H1 (cell line): Measurements from ENCODE around the gene HLA-C. TPM values are rescaled to one million over a fixed set of nuclear protein-coding genes. Genes with fewer than 3 reads are reported as not detected.

Source experiments
- CTCF ChIA-PET: fragments of 300-600 bp; sonication (Branson Sonifier 250); formaldehyde crosslinking; loops from one replicate; lab custom pipeline; 2021; ENCODE audit not compliant: partially characterized antibody; lab: Charles Lee
- POLR2A ChIA-PET: fragments of 300-600 bp; sonication (Branson Sonifier 250); formaldehyde crosslinking; loops from one replicate; lab custom pipeline; 2021; ENCODE audit warnings: inconsistent platforms; ENCODE audit not compliant: partially characterized antibody; lab: Charles Lee
- DNase-seq, 2 experiments: peaks; one replicate each; pipeline versions ENCODE4 v3.0.0 to v3.0.0-alpha.2; 2010 to 2022; ENCODE audit warnings: low spot score in 2 of 2, low read depth in 1 of 2, mixed read lengths in 1 of 2
- FAIRE-seq: peaks from 2 replicates; lab custom pipeline; 2011; peaks lifted over from hg19 to GRCh38; lab: Jason Lieb, UNC
- H2AFZ ChIP-seq: 2 replicates; pipeline ENCODE4 v1.8.1; 2012; ENCODE audit warnings: low read length, inconsistent platforms
- H2AK5ac ChIP-seq: 2 replicates; pipeline ENCODE4 v1.6.1; 2013; ENCODE audit warnings: low read depth, low read length
- H2BK120ac ChIP-seq: replicated peaks from 2 replicates; pipeline ENCODE3; 2013; ENCODE audit warnings: low read depth, low read length, inconsistent platforms
- H2BK12ac ChIP-seq: 2 replicates; pipeline ENCODE4 v1.6.1; 2013; ENCODE audit warnings: low read depth, low read length
- H2BK15ac ChIP-seq: 2 replicates; pipeline ENCODE4 v1.6.1; 2013; ENCODE audit warnings: low read length
- H2BK20ac ChIP-seq: 2 replicates; pipeline ENCODE4 v1.6.1; 2013; ENCODE audit warnings: low read length
- H2BK5ac ChIP-seq: 2 replicates; pipeline ENCODE4 v1.6.1; 2013; ENCODE audit warnings: low read depth, low read length
- H3K14ac ChIP-seq: 2 replicates; pipeline ENCODE4 v1.6.1; 2013; ENCODE audit warnings: inconsistent platforms; ENCODE audit not compliant: insufficient read length
- H3K18ac ChIP-seq: 2 replicates; pipeline ENCODE4 v1.6.1; 2013; ENCODE audit warnings: low read length; ENCODE audit errors: extremely low read depth
- H3K23ac ChIP-seq: 2 replicates; pipeline ENCODE4 v1.6.1; 2013; ENCODE audit warnings: inconsistent platforms; ENCODE audit not compliant: insufficient read length
- H3K23me2 ChIP-seq: 2 replicates; pipeline ENCODE4 v1.6.1; 2013; ENCODE audit warnings: low read depth, low read length
- H3K27ac ChIP-seq: 2 replicates; pipeline ENCODE4 v1.6.1; 2011; ENCODE audit warnings: low read depth, low read length, inconsistent platforms
- H3K27me3 ChIP-seq, 4 experiments: replicated peaks in 1 of 4; 1 replicate in 1 of 4; 2 replicates in 3 of 4; pipeline versions ENCODE4 v1.6.1 to v1.8.1; 2011 to 2013; ENCODE audit warnings: low read length in 3 of 4, mild to moderate bottlenecking in 3 of 4, inconsistent platforms in 2 of 4, mixed read lengths in 2 of 4, moderate library complexity in 1 of 4; ENCODE audit not compliant: control insufficient read depth in 3 of 4, insufficient read depth in 3 of 4; ENCODE audit errors: extremely low read depth in 1 of 4
- H3K36me3 ChIP-seq, 4 experiments: 2 replicates each; pipeline versions ENCODE4 v1.6.1 to v1.8.1; 2011 to 2013; ENCODE audit warnings: mild to moderate bottlenecking in 4 of 4, low read length in 3 of 4, moderate library complexity in 2 of 4, control low read depth in 1 of 4, inconsistent platforms in 1 of 4; ENCODE audit not compliant: insufficient read depth in 4 of 4, control insufficient read depth in 2 of 4
- H3K4ac ChIP-seq: replicated peaks from 2 replicates; pipeline ENCODE3; 2013; ENCODE audit warnings: low read length, low read depth, mixed read lengths, inconsistent platforms; ENCODE audit not compliant: insufficient read length
- H3K4me1 ChIP-seq, 4 experiments: replicated peaks in 1 of 4; 1 replicate in 1 of 4; 2 replicates in 3 of 4; pipeline versions ENCODE4 v1.6.1 to v1.8.1; 2011 to 2013; ENCODE audit warnings: low read length in 3 of 4, inconsistent platforms in 2 of 4, mixed read lengths in 1 of 4; ENCODE audit not compliant: insufficient read depth in 4 of 4, control insufficient read depth in 3 of 4
- H3K4me2 ChIP-seq, 2 experiments: 2 replicates each; pipeline versions ENCODE4 v1.6.1 to v1.8.1; 2011 to 2013; ENCODE audit warnings: low read depth in 2 of 2, low read length in 2 of 2, control low read depth in 1 of 2, inconsistent platforms in 1 of 2, mild to moderate bottlenecking in 1 of 2; ENCODE audit not compliant: insufficient read depth in 1 of 2
- H3K4me3 ChIP-seq, 4 experiments: fragments of 200-600, 300-600 bp in 1 of 4; sonication (generic), shearing (Covaris generic), sonication (Bioruptor Twin) in 1 of 4; 2 replicates each; pipeline versions ENCODE4 v1.5.1 to v1.8.1; 2011 to 2016; ENCODE audit warnings: low read length in 4 of 4, low read depth in 3 of 4, control low read depth in 2 of 4, inconsistent platforms in 2 of 4, mild to moderate bottlenecking in 2 of 4, mixed read lengths in 1 of 4, moderate library complexity in 1 of 4; ENCODE audit not compliant: insufficient read depth in 2 of 4; ENCODE audit errors: extremely low read depth in 1 of 4
- H3K56ac ChIP-seq: replicated peaks from 2 replicates; pipeline ENCODE3; 2013; ENCODE audit warnings: low read depth, mild to moderate bottlenecking, mixed read lengths, low read length, inconsistent platforms; ENCODE audit not compliant: insufficient read length
- H3K79me1 ChIP-seq: 2 replicates; pipeline ENCODE4 v1.6.1; 2013; ENCODE audit warnings: low read depth, low read length, control low read depth
- H3K79me2 ChIP-seq, 2 experiments: 2 replicates each; pipeline versions ENCODE4 v1.6.1 to v1.8.1; 2012 to 2013; ENCODE audit warnings: low read length in 2 of 2, mild to moderate bottlenecking in 2 of 2, inconsistent platforms in 1 of 2; ENCODE audit not compliant: insufficient read depth in 2 of 2, control insufficient read depth in 1 of 2
- H3K9ac ChIP-seq, 4 experiments: replicated peaks in 1 of 4; 1 replicate in 1 of 4; 2 replicates in 3 of 4; pipeline versions ENCODE4 v1.6.1 to v1.8.1; 2011 to 2013; ENCODE audit warnings: low read depth in 3 of 4, low read length in 3 of 4, control low read depth in 2 of 4, mild to moderate bottlenecking in 2 of 4, moderate library complexity in 2 of 4, inconsistent platforms in 1 of 4; ENCODE audit errors: extremely low read depth in 1 of 4
- H3K9me3 ChIP-seq, 2 experiments: 2 replicates each; pipeline versions ENCODE4 v1.6.1 to v1.8.1; 2012 to 2013; ENCODE audit warnings: mild to moderate bottlenecking in 2 of 2, moderate library complexity in 2 of 2, control low read depth in 1 of 2, inconsistent platforms in 1 of 2, low read depth in 1 of 2, low read length in 1 of 2, mixed read lengths in 1 of 2; ENCODE audit not compliant: insufficient read depth in 2 of 2
- H4K20me1 ChIP-seq, 2 experiments: replicated peaks in 1 of 2; 2 replicates each; pipeline versions ENCODE3 to v1.8.1; 2011 to 2013; ENCODE audit warnings: inconsistent platforms in 2 of 2, low read length in 2 of 2, mild to moderate bottlenecking in 1 of 2; ENCODE audit not compliant: insufficient read depth in 2 of 2, control insufficient read depth in 1 of 2
- H4K5ac ChIP-seq: 2 replicates; pipeline ENCODE4 v1.6.1; 2013; ENCODE audit warnings: low read length, low read depth, mixed read lengths, inconsistent platforms; ENCODE audit not compliant: insufficient read length
- H4K8ac ChIP-seq: 2 replicates; pipeline ENCODE4 v1.8.0; 2013; ENCODE audit warnings: mild to moderate bottlenecking, moderate library complexity, low read length, inconsistent platforms; ENCODE audit not compliant: insufficient read depth; ENCODE audit errors: extremely low read depth
- H4K91ac ChIP-seq: replicated peaks from 2 replicates; pipeline ENCODE3; 2013; ENCODE audit warnings: low read length, mixed read lengths, inconsistent platforms; ENCODE audit not compliant: insufficient read length
- BCL11A ChIP-seq, 2 experiments: IDR thresholded peaks; one replicate each; pipeline ENCODE4 v1.6.1; 2011; ENCODE audit warnings: low read depth in 2 of 2, low read length in 2 of 2, mild to moderate bottlenecking in 2 of 2
- CREB1 ChIP-seq: IDR thresholded peaks from 2 replicates; pipeline ENCODE4 v1.6.1; 2012; ENCODE audit warnings: inconsistent platforms
- GTF2F1 ChIP-seq: IDR thresholded peaks from 2 replicates; pipeline ENCODE4 v1.6.1; 2012; ENCODE audit warnings: low read depth, low read length, improper control_type of control experiment, borderline replicate concordance
- JUND ChIP-seq: IDR thresholded peaks from 2 replicates; pipeline ENCODE4 v1.6.1; 2011; ENCODE audit warnings: mild to moderate bottlenecking, improper control_type of control experiment, low read length
- POLR2AphosphoS5 ChIP-seq: IDR thresholded peaks from 2 replicates; pipeline ENCODE4 v1.6.1; 2011; ENCODE audit warnings: low read depth, low read length
- RFX5 ChIP-seq: IDR thresholded peaks from 2 replicates; pipeline ENCODE4 v1.6.1; 2011; ENCODE audit warnings: low read depth, low read length, improper control_type of control experiment, borderline replicate concordance
- RXRA ChIP-seq: IDR thresholded peaks from 2 replicates; pipeline ENCODE4 v1.6.1; 2011; ENCODE audit warnings: low read depth, mild to moderate bottlenecking, low read length, moderate library complexity; ENCODE audit not compliant: insufficient read depth
- TAF1 ChIP-seq: IDR thresholded peaks from 2 replicates; pipeline ENCODE4 v1.6.1; 2011; ENCODE audit warnings: mild to moderate bottlenecking, low read depth, low read length
- TBP ChIP-seq: IDR thresholded peaks from 2 replicates; pipeline ENCODE4 v1.6.1; 2011; ENCODE audit warnings: low read depth, low read length, improper control_type of control experiment
- YY1 ChIP-seq: IDR thresholded peaks from 2 replicates; pipeline ENCODE4 v1.6.1; 2011; ENCODE audit warnings: low read depth, mild to moderate bottlenecking, low read length
- WGBS, 2 experiments: shearing (Covaris generic) in 1 of 2; methylation state at CpG; one replicate each; pipeline versions ENCODE4 v1.1.6 to v1.1.7; 2013 to 2015; ENCODE audit warnings: low lambda C conversion rate in 2 of 2, mixed read lengths in 2 of 2, inconsistent platforms in 1 of 2, low coverage in 1 of 2, missing lambda C conversion rate in 1 of 2; ENCODE audit not compliant: insufficient replicate concordance in 2 of 2, insufficient coverage in 1 of 2, insufficient read length in 1 of 2; ENCODE audit errors: extremely low coverage in 1 of 2, missing lambda C conversion rate in 1 of 2; 5-methylcytosine and 5-hydroxymethylcytosine counted together
- long read RNA-seq, 2 experiments: library from RNA in 1 of 2; library from capped mRNA in 1 of 2; stranded (forward); transcript quantifications; one replicate each; pipeline ENCODE4 v2.0.0, GENCODE V29; 2021; ENCODE audit warnings: inconsistent platforms in 1 of 2
- polyA minus RNA-seq, 3 experiments: library from RNA; depleted of rRNA, polyadenylated mRNA; stranded (reverse); fragments of >200 nt; gene quantifications; 1 replicate in 2 of 3; 2 replicates in 1 of 3; pipeline ENCODE4 v1.2.3, GENCODE V29; 2011
- polyA plus RNA-seq, 7 experiments: library from polyadenylated mRNA; depleted of rRNA in 3 of 7; stranded (reverse) in 5 of 7; unstranded in 2 of 7; fragments of >200 nt in 5 of 7; fragments of 200-250 nt in 2 of 7; gene quantifications; 1 replicate in 5 of 7; 2 replicates in 1 of 7; 4 replicates in 1 of 7; pipeline versions ENCODE4 v1.2.1 to v1.2.3, GENCODE V29; 2011 to 2013; ENCODE audit warnings: missing spikeins in 2 of 7, mixed read lengths in 2 of 7
- total RNA-seq: library from RNA; stranded (reverse); fragmentation: NEBNext Ultra II Directional; extraction: Animal tissue kit (Norgen Biotek cat#: 25700); gene quantifications from 2 replicates; pipeline ENCODE4 v1.2.1, GENCODE V29; 2021

Gene HLA-C
- 245 and 251 TPM in 2 replicates for total RNA-seq
- 360 and 430 TPM in 2 replicates for polyA plus RNA-seq (2011; rRNA removed)
- 419 TPM for polyA plus RNA-seq (2011; cell fraction: cytosol; rRNA removed)
- polyA plus RNA-seq (2011; cell fraction: nucleus; rRNA removed): 599 TPM
- polyA plus RNA-seq (2012, experiment 1 of 2): 318 to 360 TPM (median 338 TPM) in 4 replicates
- 375 TPM for polyA plus RNA-seq (2012, experiment 2 of 2)
- polyA plus RNA-seq (2013, experiment 1 of 2): 444 TPM
- polyA plus RNA-seq (2013, experiment 2 of 2): 469 TPM
- polyA minus RNA-seq (2011; rRNA and poly(A)+ RNA removed): 116 and 123 TPM in 2 replicates
- 163 TPM for polyA minus RNA-seq (2011; cell fraction: cytosol; rRNA and poly(A)+ RNA removed)
- polyA minus RNA-seq (2011; cell fraction: nucleus; rRNA and poly(A)+ RNA removed): 122 TPM
- long read RNA-seq, experiment 1, transcript HLA-C-201 (8 exons, 1,536 nt): major isoform, 46 of 285 reads
- long read RNA-seq, experiment 1, transcript HLA-C-208 (6 exons, 1,880 nt): minor isoform, 30 of 285 reads
- long read RNA-seq, experiment 1, partial matches to known transcripts: 150 of 285 reads
- long read RNA-seq, experiment 1, other reads (novel, unspliced or antisense): 57 of 285 reads
- long read RNA-seq, experiment 2, transcript HLA-C-201 (8 exons, 1,536 nt): major isoform, 606 of 704 reads
- long read RNA-seq, experiment 2, transcript HLA-C-208 (6 exons, 1,880 nt): minor isoform, 14 of 704 reads
- long read RNA-seq, experiment 2, partial matches to known transcripts: 26 of 704 reads
- long read RNA-seq, experiment 2, other reads (novel, unspliced or antisense): 58 of 704 reads

GRCh38 chr6:31271641-31272357, at the start of gene HLA-C:
TSS of gene HLA-C (minus strand) at chr6:31272092. CDS start at chr6:31272071, 21 bp downstream.
- Histone ChIP-seq H3K79me2 (no peaks in the 10 kb centered on the region; a peak in 1 of 4 replicates), H3K4me1 (peaks cover 0 to 8% (median 3%) of the 10 kb centered on the region in 4 experiments; a peak in 3 of 7 replicates), H3K27me3 (no peaks in the 10 kb centered on the region; a peak in 2 of 7 replicates), H3K36me3 (peaks cover 4 to 19% (median 14%) of the 10 kb centered on the region in 4 experiments; a peak in 6 of 8 replicates), H3K23me2 (peaks cover 3% of the 10 kb centered on the region; the same call in 1 of the 2 replicates), H3K9me3 (no peaks in the 10 kb centered on the region), H2BK5ac (no peak within 1 kb of the TSS), H4K8ac (no peak within 1 kb of the TSS; the same call in 1 of the 2 replicates), H3K4ac (no peak within 1 kb of the TSS), H3K18ac (peak within 1 kb of the TSS; percentile 78), H3K14ac (no peak within 1 kb of the TSS), H3K27ac (no peak within 1 kb of the TSS; the same call in 1 of the 2 replicates), H3K79me1 (no peaks in the 10 kb centered on the region), H2BK20ac (no peak within 1 kb of the TSS), H4K5ac (no peak within 1 kb of the TSS), H2AK5ac (no peak within 1 kb of the TSS), H2AFZ (peak within 1 kb of the TSS; percentile 73), H2BK120ac (no peak within 1 kb of the TSS), H3K4me3 (peak within 1 kb of the TSS; percentile 54 to 93 (median 66)), H3K56ac (no peak within 1 kb of the TSS), H3K4me2 (peak within 1 kb of the TSS; percentile 86 to 92), H3K23ac (no peak within 1 kb of the TSS), H3K9ac (peak within 1 kb of the TSS; percentile 25 to 57 (median 46); a peak in 6 of 7 replicates), H2BK15ac (no peak within 1 kb of the TSS), H4K91ac (no peak within 1 kb of the TSS), H4K20me1 (peaks cover 1 to 3% of the 10 kb centered on the region in 2 experiments), H2BK12ac (no peak within 1 kb of the TSS)
- peak; percentile 50 for FAIRE-seq
- POLR2A ChIA-PET: no interaction called here
- CTCF ChIA-PET: no interaction called here
- peak; percentile 56 to 85 for DNase-seq
- WGBS, 2 experiments: 2% methylated on average over 50 of the region's 62 CpGs; no CpG with 5 or more reads in 1 of the 2 experiments
- TF ChIP-seq BCL11A (IDR thresholded peaks at IDR 0.05; ENCODE audit: low read depth in 2 of 2, low read length in 2 of 2): no peak
- no peak for TF ChIP-seq JUND
- TF ChIP-seq RXRA: no peak
- peak; percentile 21; the same call in 1 of the 2 replicates for TF ChIP-seq YY1
- peak; percentile 98 for TF ChIP-seq RFX5
- TF ChIP-seq GTF2F1: no peak
- peak; percentile 87 for TF ChIP-seq TBP
- peak; percentile 82 for TF ChIP-seq TAF1
- TF ChIP-seq POLR2AphosphoS5: peak; percentile 74
- peak; percentile 93 for TF ChIP-seq CREB1
